Thyroid gland (tissue), 4 donors: Measurements from ENCODE around the gene CFAP299. TPM values are rescaled to one million over a fixed set of nuclear protein-coding genes. Genes with fewer than 3 reads are reported as not detected.

ENCODE experiments used
- DNase-seq, 2 donors: peaks; one replicate each; pipeline ENCODE4 v3.0.0-alpha.2; 2019
- H3K27ac ChIP-seq, 3 donors: fragments of 200-600 bp; sonication (generic); 1 replicate in 2 of 3; 2 replicates in 1 of 3; pipeline ENCODE4 v1.5.1; 2016 to 2019; ENCODE audit warnings: mild to moderate bottlenecking in 1 of 3, moderate library complexity in 1 of 3
- H3K27me3 ChIP-seq: fragments of 200-600 bp; sonication (generic); one replicate; pipeline ENCODE4 v1.5.1; 2019
- H3K36me3 ChIP-seq, 2 donors: fragments of 200-600 bp; sonication (generic); one replicate each; pipeline ENCODE4 v1.5.1; 2016 to 2019
- H3K4me1 ChIP-seq, 2 donors: fragments of 200-600 bp; sonication (generic); one replicate each; pipeline ENCODE4 v1.5.1; 2017 to 2019
- H3K4me3 ChIP-seq, 3 donors: fragments of 200-600 bp; sonication (generic); replicated peaks in 1 of 3; 1 replicate in 2 of 3; 2 replicates in 1 of 3; pipeline ENCODE4 v1.5.1; 2016; ENCODE audit warnings: mild to moderate bottlenecking in 1 of 3
- H3K9me3 ChIP-seq: fragments of 200-600 bp; sonication (generic); one replicate; pipeline ENCODE4 v1.5.1; 2017
- CTCF ChIP-seq, 6 experiments: fragments of 200-600 bp in 3 of 6; fragments of 450-650 bp in 3 of 6; sonication (generic) in 3 of 6; IDR thresholded peaks; one replicate each; pipeline ENCODE4 v1.5.1; 2016 to 2019; ENCODE audit warnings: antibody characterized with exemption in 6 of 6, mild to moderate bottlenecking in 2 of 6, inconsistent platforms in 1 of 6, moderate library complexity in 1 of 6
- POLR2A ChIP-seq, 2 donors: fragments of 450-650 bp; IDR thresholded peaks; one replicate each; pipeline ENCODE4 v1.6.1; 2017; ENCODE audit warnings: antibody characterized with exemption in 2 of 2, mild to moderate bottlenecking in 2 of 2, moderate library complexity in 1 of 2
- WGBS, 2 donors: methylation state at CpG; one replicate each; pipeline ENCODE4 v1.1.5; 2017; 5-methylcytosine and 5-hydroxymethylcytosine counted together
- intact Hi-C: fragments of 100-400 bp; cut with DNase I; formaldehyde crosslinking; loops from one replicate; pipeline ENCODE4 v1.15.1; 2023
- total RNA-seq, 4 donors: library from RNA; depleted of rRNA; stranded (reverse); fragments of >200 nt; gene quantifications; one replicate each; pipeline ENCODE4 v1.2.3, GENCODE V29; 2016

The CFAP299 gene
- total RNA-seq, 4 donors from 2014 or later = 1.3 to 2.8 (median 2.7) TPM; not detected in 1

- H3K4me1 ChIP-seq = no peaks in the 10 kb centered on the region
- no peak overlapping the region for H3K4me3 ChIP-seq
- no peaks in the 10 kb centered on the region for H3K36me3 ChIP-seq
- intact Hi-C loops = no loop called here
- DNase-seq = no peak
- WGBS, 2 donors = 74 to 78% methylated on average over 2 of the region's 2 CpGs
- no peak for TF ChIP-seq CTCF (IDR thresholded peaks at IDR 0.05)
- no peak for TF ChIP-seq POLR2A (IDR thresholded peaks at IDR 0.05)
- H3K27ac ChIP-seq = no peak overlapping the region
- no peaks in the 10 kb centered on the region for H3K27me3 ChIP-seq
- no peaks in the 10 kb centered on the region for H3K9me3 ChIP-seq
Measured at GRCh38 chr4:80767944-80768343, 432.4 kb downstream of the CFAP299 start.

- Histone ChIP-seq H3K9me3 (no peaks in the 10 kb centered on the region), H3K4me1 (no peaks in the 10 kb centered on the region), H3K4me3 (no peak overlapping the region), H3K27me3 (no peaks in the 10 kb centered on the region), H3K36me3 (no peaks in the 10 kb centered on the region), H3K27ac (no peak overlapping the region)
- intact Hi-C loops = no loop called here
- TF ChIP-seq POLR2A (IDR thresholded peaks at IDR 0.05) (no peak), CTCF (IDR thresholded peaks at IDR 0.05) (no peak)
- WGBS, 2 donors = 79 to 80% methylated on average over 5 of the region's 5 CpGs
- DNase-seq = no peak
Measured at GRCh38 chr4:80776168-80776567, 440.6 kb downstream of the CFAP299 start.

GRCh38 chr4:80781431-80781830 lies 445.9 kb downstream of the CFAP299 start:
- 87 to 96% methylated on average over 1 of the region's 1 CpG for WGBS, 2 donors
- no peaks in the 10 kb centered on the region for H3K9me3 ChIP-seq
- H3K4me3 ChIP-seq = no peak overlapping the region
- no peaks in the 10 kb centered on the region for H3K27me3 ChIP-seq
- H3K4me1 ChIP-seq = no peaks in the 10 kb centered on the region
- no peaks in the 10 kb centered on the region for H3K36me3 ChIP-seq
- TF ChIP-seq CTCF (IDR thresholded peaks at IDR 0.05) (no peak), POLR2A (IDR thresholded peaks at IDR 0.05) (no peak)
- H3K27ac ChIP-seq = no peak overlapping the region
- intact Hi-C loops = no loop called here
- DNase-seq = no peak

- no peak for TF ChIP-seq CTCF (IDR thresholded peaks at IDR 0.05)
- TF ChIP-seq POLR2A (IDR thresholded peaks at IDR 0.05) = no peak
- Histone ChIP-seq H3K4me1 (no peaks in the 10 kb centered on the region), H3K9me3 (no peaks in the 10 kb centered on the region), H3K4me3 (no peak overlapping the region), H3K27ac (no peak overlapping the region), H3K27me3 (no peaks in the 10 kb centered on the region), H3K36me3 (no peaks in the 10 kb centered on the region)
- WGBS, 2 donors = 78 to 80% methylated on average over 1 of the region's 1 CpG
- intact Hi-C loops = no loop called here
- no peak for DNase-seq
Measured at GRCh38 chr4:80787306-80787705, 451.8 kb downstream of the CFAP299 start.

GRCh38 chr4:80788798-80789197 lies 453.3 kb downstream of the CFAP299 start:
- TF ChIP-seq CTCF (IDR thresholded peaks at IDR 0.05) = no peak
- no peak for TF ChIP-seq POLR2A (IDR thresholded peaks at IDR 0.05)
- Histone ChIP-seq H3K4me1 (no peaks in the 10 kb centered on the region), H3K27ac (no peak overlapping the region), H3K4me3 (no peak overlapping the region), H3K36me3 (no peaks in the 10 kb centered on the region), H3K27me3 (no peaks in the 10 kb centered on the region), H3K9me3 (no peaks in the 10 kb centered on the region)
- 85 to 90% methylated on average over 1 of the region's 1 CpG for WGBS, 2 donors
- no peak for DNase-seq
- intact Hi-C loops = no loop called here
